ENCODE data around the gene ATF6.
A peak's percentile ranks its signal among the peaks of the same experiment; 100 is the strongest.
"Not testable (repeated sequence)": the region's sequence is repeated elsewhere in the genome, so short reads cannot be mapped to it uniquely, and the experiment has no call there.

The ATF6 gene

DNA sequence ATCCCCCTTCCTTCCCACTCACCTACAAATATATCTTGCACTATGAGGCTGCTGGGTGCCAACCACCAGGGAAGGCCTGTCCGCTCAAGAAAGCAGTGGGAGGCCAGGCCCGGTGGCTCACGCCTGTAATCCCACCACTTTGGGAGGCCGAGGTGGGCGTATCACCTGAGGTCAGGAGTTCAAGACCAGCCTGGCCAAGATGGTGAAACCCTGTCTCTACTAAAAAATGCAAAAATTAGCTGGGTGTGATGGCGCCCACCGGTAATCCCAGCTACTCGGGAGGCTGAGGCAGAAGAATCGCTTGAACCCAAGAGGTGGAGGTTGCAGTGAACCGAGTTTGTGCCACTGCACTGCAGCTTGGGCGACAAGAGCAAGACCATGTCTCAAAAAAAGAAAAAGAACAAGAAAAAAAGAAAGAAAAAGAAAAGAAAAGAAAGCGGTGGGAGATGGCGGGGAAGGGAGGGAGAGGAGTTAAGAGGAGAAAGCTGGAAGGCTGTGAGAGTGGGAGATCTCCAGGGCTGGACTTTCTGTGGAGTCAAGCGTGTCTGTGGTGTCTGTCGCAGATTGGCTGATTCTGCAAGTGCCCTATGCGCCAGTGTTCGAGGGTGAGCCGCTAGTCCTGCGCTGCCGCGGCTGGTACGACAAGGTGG, 40.7 kb upstream of the ATF6 start:
- peak overlapping the region in 1 of 2 donors; percentile 83 for H3K27ac ChIP-seq (ENCODE audit: low read depth in 2 of 2, low read length in 2 of 2)
- H3K9ac ChIP-seq (ENCODE audit: low read depth in 1 of 2, low read length in 2 of 2): peak overlapping the region in 1 of 2 donors; percentile 66

DNA sequence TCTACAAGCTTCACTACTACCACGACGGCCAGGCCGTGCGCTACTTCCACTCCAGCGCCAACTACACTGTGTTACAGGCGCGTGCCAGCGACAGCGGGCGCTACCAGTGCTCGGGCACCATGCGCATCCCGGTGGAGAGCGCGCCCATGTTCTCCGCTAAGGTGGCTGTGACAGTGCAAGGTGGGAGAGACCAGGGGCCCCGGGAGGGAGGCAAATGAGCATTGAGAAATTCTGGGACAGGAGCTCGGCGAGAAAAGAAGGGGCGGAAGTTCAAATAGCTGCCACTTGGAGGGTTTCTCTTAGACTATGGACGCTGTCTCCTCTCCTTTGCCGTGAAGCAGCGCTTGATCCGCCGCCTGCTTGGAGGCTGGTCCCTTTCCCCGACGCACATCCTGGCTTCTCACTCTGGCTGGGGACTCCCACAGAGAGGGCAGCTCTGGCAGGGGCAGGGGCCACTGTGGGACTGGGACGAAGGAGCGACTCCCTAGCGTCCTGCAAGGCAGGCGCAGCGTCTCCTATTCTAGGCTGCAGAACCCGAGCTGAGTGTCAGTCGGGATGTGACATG, 40.1 kb upstream of the ATF6 start:
- peak overlapping the region; percentile 65 to 66 for H3K9ac ChIP-seq (ENCODE audit: low read depth in 1 of 2, low read length in 2 of 2)
- peaks cover 11 to 18% of the 10 kb centered on the region in 2 donors for H3K27me3 ChIP-seq (ENCODE audit: control insufficient read depth in 2 of 2, insufficient read depth in 2 of 2, low read length in 2 of 2)
- peaks cover 6 to 8% of the 10 kb centered on the region in 2 donors for H3K4me1 ChIP-seq (ENCODE audit: control insufficient read depth in 2 of 2, insufficient read depth in 2 of 2, low read length in 2 of 2)

More for the DNA sequence above, 40.7 kb upstream of the ATF6 start:
- H3K4me1 ChIP-seq (ENCODE audit: control insufficient read depth in 2 of 2, insufficient read depth in 2 of 2, low read length in 2 of 2); H3K36me3 ChIP-seq (ENCODE audit: control insufficient read depth in 2 of 2, insufficient read depth in 2 of 2, low read length in 2 of 2); H3K9me3 ChIP-seq (ENCODE audit: control insufficient read depth in 2 of 2, low read length in 2 of 2): not testable (repeated sequence)
- peaks cover 11 to 18% of the 10 kb centered on the region in 2 donors for H3K27me3 ChIP-seq (ENCODE audit: control insufficient read depth in 2 of 2, insufficient read depth in 2 of 2, low read length in 2 of 2)
- H3K4me3 ChIP-seq (ENCODE audit: low read length in 2 of 2): peak overlapping the region; percentile 76 to 78

DNA sequence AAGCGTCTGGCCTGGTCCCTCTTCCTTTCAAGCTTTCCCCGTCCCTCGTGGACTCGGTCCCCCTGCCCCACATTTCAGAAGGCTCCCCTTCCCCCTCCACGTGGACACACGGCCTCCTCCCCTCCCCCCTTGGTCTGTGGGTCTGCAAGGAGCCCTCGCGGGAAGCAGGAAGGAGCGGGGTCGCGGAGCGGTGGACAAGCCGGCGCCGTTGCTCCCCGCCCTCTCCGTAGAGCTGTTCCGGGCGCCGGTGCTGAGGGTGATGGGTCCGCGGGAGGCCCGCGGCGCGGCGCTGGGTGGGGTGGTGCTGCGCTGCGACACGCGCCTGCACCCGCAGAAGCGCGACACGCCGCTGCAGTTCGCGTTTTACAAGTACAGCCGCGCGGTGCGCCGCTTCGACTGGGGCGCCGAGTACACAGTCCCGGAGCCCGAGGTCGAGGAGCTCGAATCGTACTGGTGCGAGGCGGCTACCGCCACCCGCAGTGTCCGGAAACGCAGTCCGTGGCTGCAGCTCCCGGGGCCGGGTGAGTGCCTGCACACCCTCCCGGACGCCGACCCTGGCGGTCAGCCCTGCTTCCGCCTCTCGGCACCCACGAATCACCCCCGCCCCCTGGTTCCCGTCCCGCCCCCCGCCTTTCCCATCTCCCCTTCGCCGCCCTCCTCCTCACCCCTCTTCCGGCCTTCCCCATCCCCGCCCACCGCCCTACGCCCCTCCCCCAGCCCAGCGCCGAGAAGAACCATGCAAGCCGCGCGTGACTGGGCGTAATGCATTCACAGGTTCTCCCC, 39.5 kb upstream of the ATF6 start:
- H3K36me3 ChIP-seq (ENCODE audit: control insufficient read depth in 2 of 2, insufficient read depth in 2 of 2, low read length in 2 of 2): no peaks in the 10 kb centered on the region
- H3K9me3 ChIP-seq (ENCODE audit: control insufficient read depth in 2 of 2, low read length in 2 of 2): no peaks in the 10 kb centered on the region
- H3K27me3 ChIP-seq (ENCODE audit: control insufficient read depth in 2 of 2, insufficient read depth in 2 of 2, low read length in 2 of 2): peaks cover 14 to 18% of the 10 kb centered on the region in 2 donors
- peak overlapping the region; percentile 76 to 78 for H3K4me3 ChIP-seq (ENCODE audit: low read length in 2 of 2)
- peak overlapping the region; percentile 75 to 83 for H3K27ac ChIP-seq (ENCODE audit: low read depth in 2 of 2, low read length in 2 of 2)
- H3K9ac ChIP-seq (ENCODE audit: low read depth in 1 of 2, low read length in 2 of 2): peak overlapping the region; percentile 69 to 70
- H3K4me1 ChIP-seq (ENCODE audit: control insufficient read depth in 2 of 2, insufficient read depth in 2 of 2, low read length in 2 of 2): peaks cover 6 to 8% of the 10 kb centered on the region in 2 donors

More for the DNA sequence above, 40.1 kb upstream of the ATF6 start:
- peak overlapping the region; percentile 76 to 78 for H3K4me3 ChIP-seq (ENCODE audit: low read length in 2 of 2)
- H3K36me3 ChIP-seq (ENCODE audit: control insufficient read depth in 2 of 2, insufficient read depth in 2 of 2, low read length in 2 of 2): no peaks in the 10 kb centered on the region
- H3K9me3 ChIP-seq (ENCODE audit: control insufficient read depth in 2 of 2, low read length in 2 of 2): no peaks in the 10 kb centered on the region
- H3K27ac ChIP-seq (ENCODE audit: low read depth in 2 of 2, low read length in 2 of 2): peak overlapping the region; percentile 70 to 83

DNA sequence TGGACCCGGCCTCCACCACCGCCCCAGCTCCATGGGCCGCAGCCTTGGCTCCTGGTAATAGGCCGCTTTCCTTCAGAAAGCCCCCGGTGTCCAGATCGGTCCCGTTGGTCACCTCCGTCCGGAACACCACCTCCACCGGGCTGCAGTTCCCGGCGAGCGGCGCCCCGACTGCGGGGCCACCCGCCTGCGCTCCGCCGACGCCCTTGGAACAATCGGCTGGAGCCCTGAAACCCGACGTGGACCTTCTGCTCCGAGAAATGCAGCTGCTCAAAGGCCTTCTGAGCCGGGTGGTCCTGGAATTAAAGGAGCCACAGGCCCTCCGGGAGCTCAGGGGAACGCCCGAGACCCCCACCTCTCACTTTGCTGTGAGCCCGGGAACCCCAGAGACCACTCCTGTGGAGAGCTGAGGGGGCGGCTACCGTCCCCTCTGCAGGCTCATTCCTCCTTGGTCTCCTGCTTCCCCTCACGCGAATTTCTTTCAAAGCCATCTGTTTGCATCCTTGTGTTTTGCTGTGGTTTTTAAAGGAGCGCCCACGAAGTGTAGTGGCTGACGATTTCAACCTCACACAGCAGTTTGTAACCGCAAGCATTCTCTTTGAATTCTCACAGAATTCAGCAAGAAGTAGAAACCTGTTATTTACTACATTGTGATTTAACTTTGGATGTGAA, 38.7 kb upstream of the ATF6 start:
- no peaks in the 10 kb centered on the region for H3K36me3 ChIP-seq (ENCODE audit: control insufficient read depth in 2 of 2, insufficient read depth in 2 of 2, low read length in 2 of 2)
- peak overlapping the region; percentile 71 to 76 for H3K4me3 ChIP-seq (ENCODE audit: low read length in 2 of 2)
- H3K9ac ChIP-seq (ENCODE audit: low read depth in 1 of 2, low read length in 2 of 2): peak overlapping the region; percentile 69 to 70
- peak overlapping the region; percentile 75 to 83 for H3K27ac ChIP-seq (ENCODE audit: low read depth in 2 of 2, low read length in 2 of 2)
- peaks cover 6 to 8% of the 10 kb centered on the region in 2 donors for H3K4me1 ChIP-seq (ENCODE audit: control insufficient read depth in 2 of 2, insufficient read depth in 2 of 2, low read length in 2 of 2)
- no peaks in the 10 kb centered on the region for H3K9me3 ChIP-seq (ENCODE audit: control insufficient read depth in 2 of 2, low read length in 2 of 2)
- H3K27me3 ChIP-seq (ENCODE audit: control insufficient read depth in 2 of 2, insufficient read depth in 2 of 2, low read length in 2 of 2): peaks cover 14 to 18% of the 10 kb centered on the region in 2 donors

DNA sequence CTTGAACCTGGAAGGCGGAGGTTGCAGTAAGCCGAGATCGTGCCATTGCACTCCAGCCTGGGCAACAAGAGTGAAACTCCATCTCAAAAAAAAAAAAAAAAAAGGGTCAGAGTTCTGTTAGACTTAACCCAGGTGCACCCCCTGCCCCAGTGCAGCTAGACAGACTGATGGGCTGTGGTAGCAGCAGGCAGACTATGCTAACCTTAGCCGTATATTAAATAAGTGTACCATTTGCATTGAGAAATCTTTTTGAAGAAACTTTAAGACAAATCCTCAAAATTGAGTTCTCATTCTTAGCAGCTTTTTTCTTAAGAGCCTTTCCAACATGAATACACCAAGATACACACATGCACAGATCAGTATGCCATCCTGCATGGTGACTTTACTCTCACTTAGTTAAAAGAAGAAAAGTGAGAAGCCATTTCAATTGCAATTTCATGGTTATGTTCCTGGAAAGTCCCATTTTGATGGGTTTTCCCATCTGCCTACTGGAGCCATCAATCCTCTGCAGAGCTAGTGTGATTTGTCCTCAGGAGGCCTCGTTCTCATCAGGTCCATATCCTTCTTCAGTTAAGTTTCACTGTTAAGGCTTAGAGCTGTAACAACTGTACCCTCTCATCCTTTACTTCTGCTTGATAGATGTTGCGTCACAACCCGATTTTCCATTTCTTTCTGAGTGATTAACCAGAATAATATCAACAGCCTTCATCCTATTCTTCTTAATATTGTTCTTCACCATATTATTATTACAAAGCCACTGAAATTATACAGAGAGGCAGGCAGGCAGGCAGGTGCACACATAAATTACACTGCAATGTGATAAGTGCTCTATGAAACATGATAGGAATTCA, 37.5 kb upstream of the ATF6 start:
- Histone ChIP-seq H3K4me1 (ENCODE audit: control insufficient read depth in 2 of 2, insufficient read depth in 2 of 2, low read length in 2 of 2) (peaks cover 6 to 8% of the 10 kb centered on the region in 2 donors), H3K4me3 (ENCODE audit: low read length in 2 of 2) (no peak overlapping the region), H3K27ac (ENCODE audit: low read depth in 2 of 2, low read length in 2 of 2) (no peak overlapping the region), H3K36me3 (ENCODE audit: control insufficient read depth in 2 of 2, insufficient read depth in 2 of 2, low read length in 2 of 2) (no peaks in the 10 kb centered on the region), H3K9me3 (ENCODE audit: control insufficient read depth in 2 of 2, low read length in 2 of 2) (no peaks in the 10 kb centered on the region), H3K27me3 (ENCODE audit: control insufficient read depth in 2 of 2, insufficient read depth in 2 of 2, low read length in 2 of 2) (peaks cover 14 to 21% of the 10 kb centered on the region in 2 donors), H3K9ac (ENCODE audit: low read depth in 1 of 2, low read length in 2 of 2) (no peak overlapping the region)

DNA sequence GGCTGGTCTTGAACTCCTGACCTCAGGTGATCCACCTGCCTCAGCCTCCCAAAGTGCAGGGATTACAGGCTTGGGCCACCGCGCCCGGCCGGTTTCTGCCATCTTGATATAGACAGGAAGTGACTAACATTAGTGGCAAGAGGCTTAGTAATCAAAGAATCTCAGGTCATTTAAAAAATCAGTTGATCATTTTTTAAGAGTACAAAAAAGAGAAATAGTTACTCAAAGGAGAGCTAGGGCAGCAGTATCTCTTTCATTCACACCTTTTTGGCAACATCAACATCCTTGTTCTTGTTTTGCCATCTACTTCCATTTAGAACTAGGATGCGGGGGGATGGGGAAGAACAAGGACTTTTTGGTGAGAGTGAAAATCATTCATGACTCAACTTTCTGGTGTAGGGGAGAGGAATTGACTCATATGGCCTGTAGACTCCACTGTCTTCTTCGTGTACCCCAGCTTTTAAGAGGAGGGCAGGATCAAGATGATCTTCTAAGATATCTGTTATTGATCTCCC, 36.0 kb upstream of the ATF6 start:
- Histone ChIP-seq H3K27me3 (ENCODE audit: control insufficient read depth in 2 of 2, insufficient read depth in 2 of 2, low read length in 2 of 2) (peaks cover 8 to 21% of the 10 kb centered on the region in 2 donors), H3K9me3 (ENCODE audit: control insufficient read depth in 2 of 2, low read length in 2 of 2) (no peaks in the 10 kb centered on the region), H3K9ac (ENCODE audit: low read depth in 1 of 2, low read length in 2 of 2) (no peak overlapping the region), H3K4me3 (ENCODE audit: low read length in 2 of 2) (no peak overlapping the region), H3K4me1 (ENCODE audit: control insufficient read depth in 2 of 2, insufficient read depth in 2 of 2, low read length in 2 of 2) (peaks cover 6 to 8% of the 10 kb centered on the region in 2 donors), H3K27ac (ENCODE audit: low read depth in 2 of 2, low read length in 2 of 2) (no peak overlapping the region), H3K36me3 (ENCODE audit: control insufficient read depth in 2 of 2, insufficient read depth in 2 of 2, low read length in 2 of 2) (no peaks in the 10 kb centered on the region)

DNA sequence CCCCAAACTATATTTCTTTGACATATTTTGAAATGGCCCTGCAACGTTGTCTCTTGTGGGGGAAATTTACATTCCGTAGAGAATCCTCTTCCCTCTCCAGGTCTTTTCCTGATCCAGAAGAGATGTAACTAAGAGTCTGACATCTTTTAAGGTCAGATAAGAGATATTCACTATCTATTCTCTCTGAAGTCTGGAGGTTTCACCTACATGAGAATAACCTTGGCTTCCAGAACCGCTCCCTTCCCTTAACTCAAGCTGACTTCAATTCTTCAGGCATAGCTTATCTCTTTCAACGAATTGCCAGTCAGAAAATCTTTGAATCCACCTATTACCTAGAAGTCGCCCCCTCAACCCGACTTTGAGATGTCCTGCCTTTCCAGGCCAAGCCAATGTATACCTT, 34.9 kb upstream of the ATF6 start:
- H3K4me1 ChIP-seq (ENCODE audit: control insufficient read depth in 2 of 2, insufficient read depth in 2 of 2, low read length in 2 of 2): peaks cover under 1 to 6% of the 10 kb centered on the region in 2 donors
- no peak overlapping the region for H3K4me3 ChIP-seq (ENCODE audit: low read length in 2 of 2)
- no peak overlapping the region for H3K27ac ChIP-seq (ENCODE audit: low read depth in 2 of 2, low read length in 2 of 2)
- H3K27me3 ChIP-seq (ENCODE audit: control insufficient read depth in 2 of 2, insufficient read depth in 2 of 2, low read length in 2 of 2): peaks cover 5 to 13% of the 10 kb centered on the region in 2 donors
- no peak overlapping the region for H3K9ac ChIP-seq (ENCODE audit: low read depth in 1 of 2, low read length in 2 of 2)
- no peaks in the 10 kb centered on the region for H3K36me3 ChIP-seq (ENCODE audit: control insufficient read depth in 2 of 2, insufficient read depth in 2 of 2, low read length in 2 of 2)
- H3K9me3 ChIP-seq (ENCODE audit: control insufficient read depth in 2 of 2, low read length in 2 of 2): no peaks in the 10 kb centered on the region

DNA sequence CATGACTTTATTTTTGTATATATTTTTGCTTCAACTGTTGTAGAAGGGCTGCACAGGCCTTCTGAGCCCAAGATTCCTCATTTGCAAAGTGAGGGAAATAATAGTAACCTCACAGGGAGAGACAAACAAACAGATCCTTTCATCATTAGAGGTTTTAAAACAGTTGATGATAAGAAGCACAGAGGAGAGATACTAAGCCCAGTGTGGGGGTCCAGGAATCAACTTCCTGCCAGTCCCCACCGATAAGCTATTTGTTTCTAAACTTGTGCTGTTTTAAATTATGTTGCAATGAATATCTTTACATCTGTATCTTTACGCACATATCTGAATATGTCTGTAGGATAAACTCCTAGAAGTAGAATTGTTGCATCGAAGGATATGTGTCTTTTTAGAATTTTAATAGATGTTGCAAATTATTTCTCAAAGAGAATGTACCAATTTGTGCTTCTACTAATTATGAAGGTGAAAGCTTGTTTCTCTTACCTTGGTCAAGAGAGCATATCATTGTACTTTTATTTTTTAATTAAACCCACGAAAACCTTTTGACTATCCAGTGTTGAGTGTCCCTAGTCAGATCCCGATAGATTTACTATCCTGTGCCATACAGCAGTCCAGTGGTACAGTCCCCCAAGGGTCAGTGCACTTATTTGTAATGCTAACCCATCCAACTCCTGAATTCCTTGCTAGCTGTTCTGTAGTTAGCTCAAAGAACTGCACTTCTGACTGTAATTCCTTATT, 34.0 kb upstream of the ATF6 start:
- Histone ChIP-seq H3K4me3 (ENCODE audit: low read length in 2 of 2) (no peak overlapping the region), H3K27ac (ENCODE audit: low read depth in 2 of 2, low read length in 2 of 2) (no peak overlapping the region)

DNA sequence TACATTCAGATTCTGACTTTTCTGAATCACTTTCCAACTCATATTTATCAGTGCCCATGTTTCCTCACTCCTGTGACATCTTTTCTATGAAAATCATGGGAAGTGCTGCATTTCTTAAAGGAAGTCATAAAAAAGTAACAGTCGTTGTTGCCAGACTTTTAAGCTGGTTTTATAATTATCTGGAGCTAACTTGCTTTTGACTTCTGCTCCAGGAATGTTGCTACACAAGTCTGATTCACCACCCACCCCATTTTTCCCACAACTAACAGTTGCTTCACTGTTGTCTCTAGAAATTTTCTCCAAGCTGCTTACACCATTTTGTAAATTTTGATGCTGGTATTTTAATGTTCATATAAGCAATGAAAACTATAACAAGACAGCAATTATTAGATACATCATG, 32.6 kb upstream of the ATF6 start:
- no peaks in the 10 kb centered on the region for H3K36me3 ChIP-seq (ENCODE audit: control insufficient read depth in 2 of 2, insufficient read depth in 2 of 2, low read length in 2 of 2)
- H3K9ac ChIP-seq (ENCODE audit: low read depth in 1 of 2, low read length in 2 of 2): no peak overlapping the region
- H3K9me3 ChIP-seq (ENCODE audit: control insufficient read depth in 2 of 2, low read length in 2 of 2): no peaks in the 10 kb centered on the region
- H3K4me3 ChIP-seq (ENCODE audit: low read length in 2 of 2): no peak overlapping the region
- no peaks in the 10 kb centered on the region for H3K4me1 ChIP-seq (ENCODE audit: control insufficient read depth in 2 of 2, insufficient read depth in 2 of 2, low read length in 2 of 2)
- peaks cover 5 to 6% of the 10 kb centered on the region in 2 donors for H3K27me3 ChIP-seq (ENCODE audit: control insufficient read depth in 2 of 2, insufficient read depth in 2 of 2, low read length in 2 of 2)
- H3K27ac ChIP-seq (ENCODE audit: low read depth in 2 of 2, low read length in 2 of 2): no peak overlapping the region

More for the DNA sequence above, 34.0 kb upstream of the ATF6 start:
- Histone ChIP-seq H3K4me1 (ENCODE audit: control insufficient read depth in 2 of 2, insufficient read depth in 2 of 2, low read length in 2 of 2) (peaks cover 0 to 6% of the 10 kb centered on the region in 2 donors), H3K36me3 (ENCODE audit: control insufficient read depth in 2 of 2, insufficient read depth in 2 of 2, low read length in 2 of 2) (no peaks in the 10 kb centered on the region), H3K9ac (ENCODE audit: low read depth in 1 of 2, low read length in 2 of 2) (no peak overlapping the region), H3K9me3 (ENCODE audit: control insufficient read depth in 2 of 2, low read length in 2 of 2) (no peaks in the 10 kb centered on the region), H3K27me3 (ENCODE audit: control insufficient read depth in 2 of 2, insufficient read depth in 2 of 2, low read length in 2 of 2) (peaks cover 5 to 10% of the 10 kb centered on the region in 2 donors)
